Hepatocyte (in vitro differentiated cells): Measurements from ENCODE around the gene PAQR9.

Source experiments
- CTCF ChIP-seq: fragments of 200-600 bp; sonication (generic); IDR thresholded peaks from 2 replicates; pipeline ENCODE4 v1.5.1; 2016; ENCODE audit warnings: antibody characterized with exemption, mild to moderate bottlenecking; ENCODE audit not compliant: poor library complexity
- EZH2 ChIP-seq: fragments of 200-600 bp; sonication (generic); IDR thresholded peaks from 2 replicates; pipeline ENCODE4 v1.6.1; 2016; ENCODE audit warnings: antibody characterized with exemption, mild to moderate bottlenecking, borderline replicate concordance
- EZH2phosphoT487 ChIP-seq: fragments of 200-600 bp; sonication (generic); IDR thresholded peaks from one replicate; pipeline ENCODE4 v1.6.1; 2018; ENCODE audit warnings: antibody characterized with exemption, mild to moderate bottlenecking, low read depth, moderate library complexity; ENCODE audit not compliant: unreplicated experiment, severe bottlenecking

DNA sequence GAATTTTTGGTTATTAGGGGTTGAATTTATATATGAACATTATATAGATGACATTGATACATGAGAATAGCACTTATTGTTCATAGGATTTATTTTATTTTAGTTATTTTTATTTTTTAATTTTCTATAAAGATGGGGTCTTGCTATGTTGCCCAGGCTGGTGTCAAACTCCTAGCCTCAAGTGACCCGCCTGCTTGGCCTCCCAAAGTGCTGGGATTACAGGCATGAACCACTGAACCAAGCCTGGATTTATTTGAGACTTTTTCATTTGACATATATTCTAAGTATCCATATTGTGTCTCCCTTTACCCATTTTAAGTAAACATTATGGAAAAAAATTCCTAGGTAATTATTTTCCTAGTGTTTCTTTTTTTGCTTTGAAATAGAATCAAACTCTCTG lies 12.5 kb downstream of the PAQR9 start:
- TF ChIP-seq CTCF, result no peak
- TF ChIP-seq EZH2, result no peak
- TF ChIP-seq EZH2phosphoT487, result no peak
